ENCODE results near the gene FIGNL2. TPM values are rescaled to one million over a fixed set of nuclear protein-coding genes. Genes with fewer than 3 reads are reported as not detected.

Gene FIGNL2
- total RNA-seq, 1 experiment from 2014 or later = 0.27 TPM

DNA sequence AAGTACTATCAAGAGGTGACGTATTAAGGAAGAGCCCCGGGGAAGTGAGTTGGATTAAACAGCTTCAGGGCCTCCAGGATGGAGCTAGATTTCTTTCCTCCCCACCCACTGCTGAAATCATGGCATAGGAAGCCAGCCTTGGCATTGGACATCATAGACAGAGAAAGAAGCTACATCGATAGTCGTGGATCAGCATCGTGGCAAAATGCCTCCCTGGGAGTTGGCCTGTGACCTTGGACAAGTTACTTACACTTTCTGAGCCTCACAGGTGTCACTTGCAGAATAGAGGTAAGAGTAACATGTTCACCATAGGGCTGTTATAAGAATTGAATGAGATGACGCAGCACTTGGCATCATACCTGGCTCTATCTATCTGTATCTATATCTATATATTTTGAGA, 45.3 kb upstream of the FIGNL2 start:
- no peak for TF ChIP-seq SIN3A (IDR thresholded peaks at IDR 0.05; ENCODE audit: low read depth)
- no peak for TF ChIP-seq ELF1 (IDR thresholded peaks at IDR 0.05; ENCODE audit: borderline replicate concordance, low read depth)
- no peak for TF ChIP-seq CEBPB (IDR thresholded peaks at IDR 0.05; ENCODE audit: low read depth)
- no peak for TF ChIP-seq YY1 (IDR thresholded peaks at IDR 0.05; ENCODE audit: extremely low read depth, insufficient replicate concordance, low read depth, low read length)
- TF ChIP-seq SP1 (IDR thresholded peaks at IDR 0.05; ENCODE audit: low read depth) = no peak
- TF ChIP-seq, protein P1, sequence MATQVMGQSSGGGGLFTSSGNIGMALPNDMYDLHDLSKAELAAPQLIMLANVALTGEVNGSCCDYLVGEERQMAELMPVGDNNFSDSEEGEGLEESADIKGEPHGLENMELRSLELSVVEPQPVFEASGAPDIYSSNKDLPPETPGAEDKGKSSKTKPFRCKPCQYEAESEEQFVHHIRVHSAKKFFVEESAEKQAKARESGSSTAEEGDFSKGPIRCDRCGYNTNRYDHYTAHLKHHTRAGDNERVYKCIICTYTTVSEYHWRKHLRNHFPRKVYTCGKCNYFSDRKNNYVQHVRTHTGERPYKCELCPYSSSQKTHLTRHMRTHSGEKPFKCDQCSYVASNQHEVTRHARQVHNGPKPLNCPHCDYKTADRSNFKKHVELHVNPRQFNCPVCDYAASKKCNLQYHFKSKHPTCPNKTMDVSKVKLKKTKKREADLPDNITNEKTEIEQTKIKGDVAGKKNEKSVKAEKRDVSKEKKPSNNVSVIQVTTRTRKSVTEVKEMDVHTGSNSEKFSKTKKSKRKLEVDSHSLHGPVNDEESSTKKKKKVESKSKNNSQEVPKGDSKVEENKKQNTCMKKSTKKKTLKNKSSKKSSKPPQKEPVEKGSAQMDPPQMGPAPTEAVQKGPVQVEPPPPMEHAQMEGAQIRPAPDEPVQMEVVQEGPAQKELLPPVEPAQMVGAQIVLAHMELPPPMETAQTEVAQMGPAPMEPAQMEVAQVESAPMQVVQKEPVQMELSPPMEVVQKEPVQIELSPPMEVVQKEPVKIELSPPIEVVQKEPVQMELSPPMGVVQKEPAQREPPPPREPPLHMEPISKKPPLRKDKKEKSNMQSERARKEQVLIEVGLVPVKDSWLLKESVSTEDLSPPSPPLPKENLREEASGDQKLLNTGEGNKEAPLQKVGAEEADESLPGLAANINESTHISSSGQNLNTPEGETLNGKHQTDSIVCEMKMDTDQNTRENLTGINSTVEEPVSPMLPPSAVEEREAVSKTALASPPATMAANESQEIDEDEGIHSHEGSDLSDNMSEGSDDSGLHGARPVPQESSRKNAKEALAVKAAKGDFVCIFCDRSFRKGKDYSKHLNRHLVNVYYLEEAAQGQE (IDR thresholded peaks at IDR 0.05; ENCODE audit: low read depth) = no peak
- no peak for TF ChIP-seq ZNF274 (IDR thresholded peaks at IDR 0.05; ENCODE audit: low read depth, low read length)
- no peak for TF ChIP-seq POLR2AphosphoS5 (IDR thresholded peaks at IDR 0.05; ENCODE audit: low read depth, low read length)
- TF ChIP-seq EZH2phosphoT487 (IDR thresholded peaks at IDR 0.05; ENCODE audit: borderline replicate concordance) = no peak
- TF ChIP-seq SRF (IDR thresholded peaks at IDR 0.05; ENCODE audit: low read depth) = no peak
- TF ChIP-seq TCF7L2 (IDR thresholded peaks at IDR 0.05; ENCODE audit: borderline replicate concordance, extremely low read depth, insufficient read depth, insufficient read length) = no peak
- TF ChIP-seq, protein P2, sequence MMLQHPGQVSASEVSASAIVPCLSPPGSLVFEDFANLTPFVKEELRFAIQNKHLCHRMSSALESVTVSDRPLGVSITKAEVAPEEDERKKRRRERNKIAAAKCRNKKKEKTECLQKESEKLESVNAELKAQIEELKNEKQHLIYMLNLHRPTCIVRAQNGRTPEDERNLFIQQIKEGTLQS (IDR thresholded peaks at IDR 0.05) = no peak
- no peak for TF ChIP-seq RAD21 (IDR thresholded peaks at IDR 0.05; ENCODE audit: low read depth)
- no peak for TF ChIP-seq ZFX (IDR thresholded peaks at IDR 0.05)
- Histone ChIP-seq H4K20me1 (ENCODE audit: insufficient read depth) (no peaks in the 10 kb centered on the region), H3K4me3 (replicated peaks in 1 of 2; ENCODE audit: low read depth in 1 of 2, low read length in 2 of 2) (no peak overlapping the region), H3K4me1 (ENCODE audit: control insufficient read depth in 1 of 2, insufficient read depth in 2 of 2, low read length in 2 of 2) (peaks cover 0 to 8% of the 10 kb centered on the region in 2 experiments; a peak in 2 of 4 replicates), H3K9me2 (ENCODE audit: insufficient read depth) (no peaks in the 10 kb centered on the region), H3K36me3 (ENCODE audit: control insufficient read depth in 1 of 2, insufficient read depth in 2 of 2, low read length in 2 of 2) (no peaks in the 10 kb centered on the region), H3K79me2 (ENCODE audit: insufficient read depth, low read length) (no peaks in the 10 kb centered on the region), H3K27me3 (ENCODE audit: insufficient read depth, low read length) (no peaks in the 10 kb centered on the region), H3K9me3 (ENCODE audit: control insufficient read depth in 1 of 2, insufficient read depth in 1 of 2, low read depth in 1 of 2, low read length in 2 of 2) (no peaks in the 10 kb centered on the region), H3K9ac (ENCODE audit: low read length) (no peak overlapping the region), H3K4me2 (ENCODE audit: low read length) (no peak overlapping the region), H2AFZ (ENCODE audit: low read depth, low read length, poor library complexity, severe bottlenecking) (no peak overlapping the region), H3K27ac (ENCODE audit: low read depth, low read length) (no peak overlapping the region)
- intact Hi-C loops (cut with micrococcal nuclease) = loop anchor here (5.0 kb wide), 1 partner anchor 129 kb away; no protein-coding TSS in a partner anchor
- ChIA-PET RAD21 (ENCODE audit: low non-redundant PET in 1 of 2, low total read pairs in 2 of 2, uncharacterized antibody in 2 of 2, unreplicated experiment in 2 of 2) (no interaction called here), POLR2A (no interaction called here), CTCF (interaction anchor here (1.1 to 4.5 kb wide), 6 partner anchors 8 to 131 kb away, joined by 3 to 36 read pairs (median 6); no protein-coding TSS in a partner anchor)
- DNase-seq (ENCODE audit: low read depth, low spot score) = no peak
- ATAC-seq = no peak
- BruUV-seq (replicated peaks) = no TSS peak
